Naive B cell (primary cell): ENCODE data around the gene ZNF845. TPM values are rescaled to one million over a fixed set of nuclear protein-coding genes. Genes with fewer than 3 reads are reported as not detected.
"Not testable (repeated sequence)": the region's sequence is repeated elsewhere in the genome, so short reads cannot be mapped to it uniquely, and the experiment has no call there.

Source experiments
- ATAC-seq, 2 donors: fragments of 150-1000 bp; cut with Tn5 transposase; 2 replicates each; pipeline ENCODE4 v1.10.0; 2021; ENCODE audit warnings: low read depth in 2 of 2, mild to moderate bottlenecking in 2 of 2, moderate library complexity in 2 of 2
- DNase-seq: peaks from one replicate; pipeline ENCODE4 v3.0.0; 2022
- H3K27ac Mint-ChIP-seq, 6 donors: one replicate each; pipeline ENCODE4 v1.8.0; 2020 to 2022; ENCODE audit warnings: mild to moderate bottlenecking in 6 of 6, mixed read lengths in 6 of 6, moderate library complexity in 5 of 6, inconsistent platforms in 2 of 6
- H3K27me3 Mint-ChIP-seq, 3 donors: one replicate each; pipeline ENCODE4 v1.8.0; 2021 to 2022; ENCODE audit warnings: mixed read lengths in 3 of 3, mild to moderate bottlenecking in 1 of 3
- H3K36me3 Mint-ChIP-seq, 2 donors: one replicate each; pipeline ENCODE4 v1.8.0; 2020 to 2022; ENCODE audit warnings: mixed read lengths in 2 of 2, inconsistent platforms in 1 of 2, mild to moderate bottlenecking in 1 of 2
- H3K4me1 Mint-ChIP-seq, 3 donors: one replicate each; pipeline ENCODE4 v1.8.0; 2020 to 2022; ENCODE audit warnings: mixed read lengths in 3 of 3, inconsistent platforms in 1 of 3, mild to moderate bottlenecking in 1 of 3, moderate library complexity in 1 of 3
- H3K4me3 Mint-ChIP-seq, 8 donors: one replicate each; pipeline ENCODE4 v1.8.0; 2020 to 2022; ENCODE audit warnings: mild to moderate bottlenecking in 8 of 8, mixed read lengths in 8 of 8, moderate library complexity in 8 of 8, inconsistent platforms in 2 of 8
- H3K9me3 Mint-ChIP-seq, 7 donors: one replicate each; pipeline ENCODE4 v1.8.0; 2020 to 2022; ENCODE audit warnings: mixed read lengths in 7 of 7, mild to moderate bottlenecking in 5 of 7, inconsistent platforms in 2 of 7, moderate library complexity in 1 of 7
- polyA plus RNA-seq, 6 donors: library from polyadenylated mRNA; unstranded; fragments of 300-500 nt; fragmentation: Illumina TruSeq; gene quantifications; one replicate each; pipeline ENCODE4 v1.2.3, GENCODE V29; 2021; ENCODE audit warnings: low read depth in 6 of 6

ZNF845 gene
- polyA plus RNA-seq, 6 donors from 2014 or later: 11.0 to 21.0 (median 11.7) TPM; not detected in 1

DNA sequence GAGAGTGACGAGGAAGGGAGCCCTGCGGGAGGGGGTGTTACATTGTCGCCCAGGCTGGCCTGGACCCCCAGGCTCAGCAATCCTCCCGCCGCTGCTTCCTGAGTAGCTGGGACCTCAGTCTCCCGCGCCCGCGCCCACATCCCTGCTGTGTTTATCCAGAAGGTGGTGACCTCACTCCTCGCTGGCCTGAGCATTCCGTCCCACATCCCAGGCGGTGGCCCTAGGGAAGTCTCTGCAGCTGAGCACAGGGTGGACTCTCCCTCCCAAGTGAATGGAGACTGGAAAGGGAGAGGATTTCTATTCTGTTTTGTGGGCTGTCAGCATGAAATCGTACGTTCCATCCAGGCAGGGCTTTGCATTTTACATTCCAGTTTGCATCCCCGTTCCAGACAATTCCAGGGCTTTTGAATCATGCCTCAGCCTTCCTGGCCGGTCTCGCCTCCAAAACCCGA is 61.0 kb downstream of the ZNF845 start:
- Mint-ChIP-seq H3K4me3 (peak overlapping the region; percentile 85 to 99 (median 98)), H3K9me3 (peaks cover 4 to 18% (median 14%) of the 10 kb centered on the region in 7 donors), H3K27ac (peak overlapping the region; percentile 46 to 94 (median 92)), H3K36me3 (peaks cover 7 to 10% of the 10 kb centered on the region in 2 donors), H3K27me3 (no peaks in the 10 kb centered on the region), H3K4me1 (peaks cover 21 to 47% (median 33%) of the 10 kb centered on the region in 3 donors)
- DNase-seq (no peak), ATAC-seq (no peak)

DNA sequence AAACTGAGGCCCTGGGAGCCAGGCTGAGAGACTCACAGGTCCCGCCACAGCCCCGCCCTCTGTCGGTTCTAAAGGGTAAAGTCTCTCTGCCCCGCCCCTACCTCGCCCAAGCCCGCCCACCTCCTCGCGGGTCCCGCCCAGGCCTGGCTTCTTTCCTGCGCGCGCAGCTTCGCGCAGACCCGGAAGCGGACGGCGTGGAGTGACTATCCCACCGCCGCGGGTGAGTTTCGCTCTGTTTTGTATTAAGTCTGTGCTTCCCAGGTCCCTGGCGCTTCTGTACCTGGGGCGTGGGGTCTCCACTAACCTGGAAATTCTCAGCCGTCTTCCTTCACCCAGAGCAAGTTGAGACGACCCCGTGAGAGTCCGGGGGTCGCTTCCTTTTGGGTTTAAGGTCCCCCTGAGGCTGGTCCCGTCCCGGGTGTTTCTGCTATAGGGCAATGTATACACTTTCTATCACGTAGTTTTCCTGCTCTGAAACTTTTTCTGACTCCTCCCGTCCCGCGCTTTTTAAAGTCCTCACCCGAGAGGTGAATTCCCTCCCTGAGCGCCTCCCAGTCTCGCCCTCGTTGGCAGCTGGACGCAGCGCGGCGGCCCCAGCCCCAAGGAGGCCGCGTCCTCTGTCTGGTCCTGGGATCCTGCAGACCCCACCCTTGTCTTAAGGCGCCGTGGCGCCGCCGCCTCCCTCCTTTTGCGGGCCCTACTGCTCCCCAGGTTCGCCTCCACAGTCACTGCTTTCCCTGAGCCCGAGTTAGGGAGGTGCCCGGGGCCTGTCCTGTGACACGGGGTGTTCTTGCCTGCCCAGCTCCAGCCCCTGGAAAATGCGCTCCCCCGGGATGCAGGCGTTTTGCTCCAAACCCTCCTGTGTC is 61.7 kb downstream of the ZNF845 start, which contains the start of gene ZNF765:
ZNF765 (plus strand) TSS at position 176 of the 866 bp plus-strand sequence. CDS start 2,867 bp downstream, outside the sequence.
- peak; percentile 94 for DNase-seq
- peaks cover 19 to 43% (median 26%) of the 10 kb centered on the region in 3 donors for H3K4me1 Mint-ChIP-seq
- peaks cover 10% of the 10 kb centered on the region in 2 donors for H3K36me3 Mint-ChIP-seq
- peak within 1 kb of the TSS; percentile 68 to 94 (median 92) for H3K27ac Mint-ChIP-seq
- peak within 1 kb of the TSS; percentile 85 to 99 (median 98) for H3K4me3 Mint-ChIP-seq
- H3K9me3 Mint-ChIP-seq: peaks cover 2 to 17% (median 11%) of the 10 kb centered on the region in 7 donors
- peak; percentile 98 to 99 for ATAC-seq
- no peaks in the 10 kb centered on the region for H3K27me3 Mint-ChIP-seq

DNA sequence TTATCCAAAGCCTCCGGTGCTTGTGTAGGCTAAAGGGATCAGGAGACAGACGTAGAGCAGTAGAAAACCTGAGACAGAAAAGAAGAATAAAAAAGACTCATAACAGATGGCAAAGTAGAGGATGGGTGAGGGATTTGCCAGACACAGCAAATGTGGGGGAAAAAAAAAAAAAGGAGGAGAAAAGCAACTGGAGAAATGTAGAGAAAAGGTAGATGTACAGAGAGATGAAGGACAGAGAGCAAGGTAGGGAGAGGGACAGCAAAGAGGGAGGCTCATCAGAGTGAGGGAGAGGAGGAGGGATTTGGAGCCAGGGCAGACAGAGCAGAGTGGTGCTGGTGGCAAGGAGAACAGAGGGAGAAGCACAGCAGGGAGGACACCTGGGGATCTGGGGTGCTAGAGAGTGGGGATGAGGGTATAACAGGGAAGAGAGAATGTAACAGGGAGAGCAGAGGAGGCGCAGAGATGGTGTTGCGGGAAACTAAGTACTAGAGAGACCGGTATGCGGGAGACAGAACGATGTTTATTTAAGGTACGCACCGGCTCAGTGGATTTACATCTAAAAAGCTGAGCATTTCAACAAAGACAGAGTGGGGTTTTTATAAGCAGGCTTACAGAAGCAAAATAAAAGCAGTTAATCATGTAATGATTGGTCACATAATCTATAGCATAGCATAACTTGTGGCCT is 62.4 kb downstream of the ZNF845 start:
- Mint-ChIP-seq H3K9me3 (peaks cover 2 to 15% (median 8%) of the 10 kb centered on the region in 7 donors), H3K27ac (peak overlapping the region; percentile 68 to 94 (median 88)), H3K4me3 (peak overlapping the region; percentile 85 to 99 (median 98)), H3K36me3 (peaks cover 14% of the 10 kb centered on the region in 2 donors), H3K4me1 (peaks cover 20 to 39% (median 24%) of the 10 kb centered on the region in 3 donors)
- H3K27me3 Mint-ChIP-seq, ATAC-seq, DNase-seq: not testable (repeated sequence)

DNA sequence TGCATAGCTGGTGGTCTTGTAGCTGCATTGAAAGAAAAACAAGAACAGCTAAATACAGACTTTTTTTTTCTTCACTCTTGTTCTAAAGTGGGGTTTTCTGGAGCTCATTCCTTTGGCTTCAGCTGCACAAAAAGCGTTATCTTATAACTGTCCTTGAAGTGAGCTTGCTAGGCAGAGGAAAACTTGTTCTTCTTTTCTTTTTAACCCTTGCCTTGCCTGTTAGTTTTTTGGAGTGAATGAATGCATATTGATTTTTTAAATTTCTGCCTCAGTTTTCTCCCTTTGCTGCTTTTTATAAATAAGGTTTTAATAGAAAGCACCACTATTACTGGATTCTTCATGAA is 62.9 kb downstream of the ZNF845 start:
- H3K9me3 Mint-ChIP-seq: peaks cover 0 to 17% (median 6%) of the 10 kb centered on the region in 7 donors
- H3K4me1 Mint-ChIP-seq: peaks cover 20 to 39% (median 24%) of the 10 kb centered on the region in 3 donors
- peaks cover 14% of the 10 kb centered on the region in 2 donors for H3K36me3 Mint-ChIP-seq
- H3K27me3 Mint-ChIP-seq: no peaks in the 10 kb centered on the region
- H3K4me3 Mint-ChIP-seq: peak overlapping the region; percentile 18 to 99 (median 95)
- peak overlapping the region in 2 of 6 donors; percentile 84 to 92 for H3K27ac Mint-ChIP-seq
- ATAC-seq (no peak), DNase-seq (no peak)

DNA sequence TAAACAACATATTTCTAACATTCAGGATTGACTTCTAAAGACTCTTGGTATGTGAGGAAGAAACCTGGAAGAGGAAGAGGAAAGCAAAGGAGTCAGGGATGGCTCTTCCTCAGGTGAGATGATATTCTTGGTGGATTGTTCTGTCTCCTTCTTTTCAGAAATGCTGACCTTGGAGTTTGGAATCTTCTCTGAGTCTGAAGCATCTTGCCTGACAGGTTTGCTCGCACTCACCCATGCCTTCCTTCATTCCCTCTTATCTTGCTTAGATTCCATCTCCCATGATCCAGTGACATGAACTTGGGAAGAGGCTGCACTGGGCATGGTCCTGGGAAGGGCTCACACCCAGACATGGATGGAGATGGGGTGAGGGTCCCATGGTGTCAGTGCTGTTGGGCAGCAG is 64.4 kb downstream of the ZNF845 start:
- peak overlapping the region in 1 of 6 donors; percentile 7 for H3K27ac Mint-ChIP-seq
- peaks cover 21 to 22% of the 10 kb centered on the region in 2 donors for H3K36me3 Mint-ChIP-seq

More for the DNA sequence above, 64.4 kb downstream of the ZNF845 start:
- Mint-ChIP-seq H3K4me1 (peaks cover 20 to 39% (median 24%) of the 10 kb centered on the region in 3 donors), H3K4me3 (peak overlapping the region in 2 of 8 donors; percentile 43 to 80), H3K9me3 (peaks cover 0 to 29% (median 8%) of the 10 kb centered on the region in 7 donors)
- not testable (repeated sequence) for H3K27me3 Mint-ChIP-seq, ATAC-seq, DNase-seq

Other genes starting within 250 kb of the ZNF845 start
- gene ZNF160, start 230.3 kb upstream of the ZNF845 start, polyA plus RNA-seq: 10 to 100 TPM; 11.2 to 40.7 (median 25.5) TPM
- gene ZNF415, start 200.8 kb upstream of the ZNF845 start, polyA plus RNA-seq: 10 to 100 TPM in 2 of 6 donors, 1 to 10 TPM in 4; 4.6 to 22.2 (median 6.8) TPM
- 10 to 100 TPM in 3 of 6 donors, 1 to 10 TPM in 3; 3.4 to 13.3 (median 9.5) TPM for gene ZNF347, start 174.7 kb upstream of the ZNF845 start, polyA plus RNA-seq
- gene ZNF665, start 140.4 kb upstream of the ZNF845 start, polyA plus RNA-seq: 10 to 100 TPM; 17.6 to 36.9 (median 20.0) TPM
- gene ZNF677, start 78.9 kb upstream of the ZNF845 start, polyA plus RNA-seq: 10 to 100 TPM; 20.4 to 53.5 (median 32.5) TPM
- gene VN1R2, start 75.5 kb upstream of the ZNF845 start, polyA plus RNA-seq: not detected
- not detected for gene VN1R4, start 66.0 kb upstream of the ZNF845 start, polyA plus RNA-seq
- gene ZNF525, start 32.0 kb downstream of the ZNF845 start, polyA plus RNA-seq: 10 to 100 TPM in 4 of 6 donors, 1 to 10 TPM in 2; 5.6 to 17.6 (median 11.1) TPM
- gene ZNF765, start 61.4 kb downstream of the ZNF845 start, polyA plus RNA-seq: 10 to 100 TPM; 10.0 to 20.2 (median 14.8) TPM
- gene ZNF761, start 98.2 kb downstream of the ZNF845 start, polyA plus RNA-seq: 10 to 100 TPM in 4 of 6 donors, 1 to 10 TPM in 2; 6.4 to 18.3 (median 11.6) TPM
- gene ZNF813, start 134.0 kb downstream of the ZNF845 start, polyA plus RNA-seq: 1 to 10 TPM; 4.6 to 8.3 (median 6.0) TPM
- 100 to 1,000 TPM in 2 of 6 donors, 10 to 100 TPM in 4; 35.2 to 141 (median 72.8) TPM for gene ZNF331, start 204.4 kb downstream of the ZNF845 start, polyA plus RNA-seq